Esophagus mucosa (tissue), 1 donor: Measurements from ENCODE around the gene GDPD3. TPM values are rescaled to one million over a fixed set of nuclear protein-coding genes. Genes with fewer than 3 reads are reported as not detected.

Source experiments
- ATAC-seq: fragments of 200-7000 bp; cut with Tn5 transposase; one replicate; pipeline ENCODE4 v1.9.1; 2020
- total RNA-seq: library from RNA; stranded (reverse); gene quantifications from one replicate; pipeline ENCODE4 v1.2.4, GENCODE V29; 2023
- donor health status: DM: yes; HTN: yes; CAD: no.

The GDPD3 gene
- total RNA-seq, 1 donor from 2014 or later, result 85.3 TPM

DNA sequence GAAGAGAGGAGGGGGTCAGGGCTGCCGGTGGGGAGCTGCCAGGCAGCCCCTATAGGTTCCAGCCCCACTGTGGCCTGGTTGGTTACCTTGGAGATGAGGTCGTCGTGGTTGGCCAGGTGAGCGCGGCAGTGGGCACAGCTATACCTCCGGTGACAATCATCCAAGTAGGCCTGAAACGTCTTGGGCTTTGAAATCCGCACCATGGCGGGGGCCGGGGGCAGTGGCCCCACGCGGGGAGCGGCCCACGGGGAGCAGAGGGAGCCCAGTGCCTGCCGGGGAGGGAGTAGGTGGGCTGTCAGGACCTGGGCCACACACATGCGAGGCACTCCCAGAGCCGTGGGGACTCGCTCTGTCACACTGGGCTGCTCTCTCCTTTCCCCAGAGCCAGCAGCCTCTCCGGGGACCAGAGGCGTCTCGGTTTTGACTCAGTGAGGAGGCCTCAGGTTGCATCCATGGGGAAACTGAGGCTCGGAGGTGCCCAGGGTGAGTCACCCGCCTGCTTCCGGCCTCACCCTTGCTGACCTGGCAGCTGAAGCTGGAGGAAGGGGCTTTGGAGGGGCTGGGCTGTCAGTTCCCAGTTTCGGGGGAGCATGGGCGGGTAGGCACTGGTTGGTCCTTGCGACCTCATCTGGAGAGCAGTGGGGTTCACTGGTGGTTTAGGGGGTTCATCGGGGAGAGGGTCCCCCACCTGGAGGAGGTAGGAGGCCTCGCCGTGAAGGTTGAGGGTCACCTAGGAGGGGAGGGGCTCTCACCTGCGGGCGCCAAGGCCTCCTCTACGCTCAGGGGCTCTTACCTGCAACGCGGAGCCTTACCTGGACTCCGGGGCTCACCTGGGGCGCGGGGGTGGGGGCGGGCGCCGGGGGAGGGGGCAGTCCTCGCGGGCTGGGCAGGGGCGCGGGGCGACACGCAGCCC is 17.9 kb downstream of the GDPD3 start:
- ATAC-seq, result no peak

DNA sequence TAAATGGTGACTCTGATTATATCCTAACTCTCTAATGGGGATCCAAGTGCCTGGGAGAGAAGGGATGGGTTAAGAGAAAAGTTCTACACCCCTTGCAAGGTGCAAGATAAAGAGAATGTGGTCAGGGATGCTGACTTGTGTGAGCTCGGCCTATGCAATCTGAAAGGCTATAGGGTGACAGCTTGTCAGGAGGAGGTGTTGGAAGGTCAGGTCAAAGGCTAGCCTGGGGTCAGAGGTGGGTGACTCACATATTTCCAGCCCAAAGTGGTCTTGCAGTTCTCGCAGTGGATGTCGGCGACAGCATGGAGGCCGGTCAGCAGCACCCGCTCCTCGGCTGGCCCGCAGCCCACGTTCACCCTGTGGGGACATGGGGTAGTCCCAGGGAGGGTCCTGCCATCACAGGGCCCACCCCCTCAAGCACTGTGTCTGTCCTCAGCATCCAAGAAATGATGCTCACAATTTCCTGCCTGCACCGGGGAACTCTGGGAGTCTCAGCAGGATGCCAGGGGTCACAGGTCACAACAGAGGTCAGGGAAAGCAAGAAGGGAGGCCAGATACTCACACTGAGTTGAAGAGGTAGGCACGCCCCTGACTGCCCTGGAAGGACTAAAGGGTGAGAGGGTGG is 18.7 kb downstream of the GDPD3 start:
- no peak for ATAC-seq

DNA sequence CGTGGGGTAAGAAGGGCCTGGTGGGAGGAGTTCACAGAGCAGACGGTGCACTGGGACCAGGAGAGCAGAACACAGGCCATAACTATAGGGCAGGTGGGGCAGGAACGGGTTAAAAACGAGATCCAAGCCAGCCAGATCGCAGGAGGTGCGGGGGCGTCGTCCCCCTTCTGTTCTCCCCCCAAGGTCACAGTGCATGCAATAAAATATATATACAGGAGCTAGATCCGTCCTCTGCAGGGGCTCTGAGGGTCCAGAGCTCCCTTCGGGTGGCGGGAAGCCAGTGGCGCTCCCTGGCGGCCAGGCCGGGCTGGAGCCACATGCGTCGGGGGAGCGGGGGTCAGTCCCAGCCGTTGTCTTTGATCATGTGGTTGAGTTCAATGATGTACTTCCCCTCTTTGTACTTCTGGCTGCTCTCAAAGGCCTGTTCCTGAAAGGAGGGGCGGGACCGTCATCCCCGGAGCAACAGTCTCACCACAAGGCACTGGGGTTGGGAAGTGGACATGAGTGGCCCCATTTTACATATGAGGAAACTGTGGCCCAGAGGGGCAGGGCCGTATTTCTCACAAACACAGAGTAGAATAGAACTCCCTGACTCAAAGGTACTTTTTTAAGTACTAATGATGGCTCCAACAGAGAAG is 20.8 kb downstream of the GDPD3 start:
- peak; percentile 22 for ATAC-seq

DNA sequence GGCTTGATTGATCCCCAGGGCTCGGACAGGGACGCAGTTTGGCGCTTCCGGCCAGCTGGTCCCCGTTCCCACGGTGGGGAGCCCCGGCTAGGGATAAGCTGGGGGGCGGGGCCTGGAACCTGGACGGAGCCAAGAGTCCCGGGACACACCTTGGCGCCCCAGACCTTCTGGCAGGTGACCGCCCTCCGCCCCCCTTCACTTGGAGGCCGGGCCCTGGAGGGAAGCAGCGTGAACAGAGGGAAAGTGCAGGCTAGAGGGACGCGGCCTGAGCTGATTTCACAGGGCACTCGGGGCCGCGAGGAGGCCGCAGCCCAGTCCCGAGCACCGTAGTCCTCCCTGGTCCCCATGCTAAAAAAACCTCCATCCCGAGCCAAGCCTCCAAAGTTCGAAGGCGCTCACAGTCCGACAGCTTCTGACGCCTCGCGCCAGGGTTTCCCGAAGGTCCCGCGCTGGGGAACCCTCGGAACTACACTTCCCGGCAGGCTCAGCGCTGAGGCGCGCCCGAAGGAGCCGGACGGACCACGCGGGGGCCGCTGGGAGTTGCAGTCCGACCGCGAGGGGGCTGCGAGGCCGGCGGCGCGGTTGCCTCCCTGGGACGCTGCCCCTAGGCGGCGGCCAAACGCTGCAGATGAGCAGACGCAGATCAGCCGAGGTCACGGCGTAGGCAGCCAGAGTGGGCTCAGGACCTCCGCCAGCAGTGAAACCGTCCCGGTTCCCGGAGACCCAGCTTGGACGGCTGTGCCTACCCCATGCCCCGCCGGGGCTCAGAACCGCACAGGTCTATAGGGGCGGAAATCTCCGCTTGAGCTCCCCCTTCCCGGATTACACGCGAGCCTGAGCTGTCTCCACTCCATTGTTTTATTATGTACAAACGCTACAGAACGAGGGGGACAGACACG is 21.6 kb downstream of the GDPD3 start, which contains the start of gene TBX6:
Gene TBX6, minus strand, starts transcription at position 451 of the 899 bp plus-strand sequence. CDS start 731 bp downstream, outside the sequence.
- peak; percentile 75 for ATAC-seq

DNA sequence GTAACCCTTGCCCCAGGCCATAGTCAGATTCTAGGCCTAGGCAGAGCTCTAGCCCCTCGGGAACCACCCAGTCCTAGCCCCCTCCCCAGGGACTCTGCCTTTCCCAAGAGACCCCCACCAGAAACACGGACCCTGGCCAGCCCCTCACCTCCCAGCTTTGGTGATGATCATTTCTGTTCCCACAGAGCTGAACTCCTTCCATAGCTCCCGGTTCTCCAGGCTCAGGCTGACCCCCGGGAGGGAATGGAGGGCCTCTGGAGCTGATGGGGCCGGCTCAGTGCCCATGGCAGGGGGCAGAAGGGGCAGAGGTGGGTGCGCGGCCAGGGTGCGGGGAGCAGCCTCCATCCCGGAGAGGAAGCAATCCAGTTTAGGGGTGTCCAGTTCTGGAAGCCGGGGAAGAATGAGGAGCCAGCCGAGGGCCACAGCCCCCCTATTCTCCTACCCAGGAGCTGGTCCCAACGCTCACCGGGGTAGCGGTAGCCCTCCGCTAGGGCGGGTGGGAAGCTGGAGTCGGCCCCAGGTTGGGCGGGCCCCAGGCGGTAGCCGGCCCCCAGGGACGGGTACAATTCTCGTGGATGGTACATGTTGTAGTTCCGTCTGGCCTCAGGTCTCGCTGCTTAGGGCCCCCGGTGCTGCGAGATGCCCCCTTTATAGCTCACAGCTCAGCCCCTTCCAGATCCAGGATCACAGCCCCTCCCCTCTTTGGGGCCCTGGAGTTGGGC is 22.6 kb downstream of the GDPD3 start:
- no peak for ATAC-seq

DNA sequence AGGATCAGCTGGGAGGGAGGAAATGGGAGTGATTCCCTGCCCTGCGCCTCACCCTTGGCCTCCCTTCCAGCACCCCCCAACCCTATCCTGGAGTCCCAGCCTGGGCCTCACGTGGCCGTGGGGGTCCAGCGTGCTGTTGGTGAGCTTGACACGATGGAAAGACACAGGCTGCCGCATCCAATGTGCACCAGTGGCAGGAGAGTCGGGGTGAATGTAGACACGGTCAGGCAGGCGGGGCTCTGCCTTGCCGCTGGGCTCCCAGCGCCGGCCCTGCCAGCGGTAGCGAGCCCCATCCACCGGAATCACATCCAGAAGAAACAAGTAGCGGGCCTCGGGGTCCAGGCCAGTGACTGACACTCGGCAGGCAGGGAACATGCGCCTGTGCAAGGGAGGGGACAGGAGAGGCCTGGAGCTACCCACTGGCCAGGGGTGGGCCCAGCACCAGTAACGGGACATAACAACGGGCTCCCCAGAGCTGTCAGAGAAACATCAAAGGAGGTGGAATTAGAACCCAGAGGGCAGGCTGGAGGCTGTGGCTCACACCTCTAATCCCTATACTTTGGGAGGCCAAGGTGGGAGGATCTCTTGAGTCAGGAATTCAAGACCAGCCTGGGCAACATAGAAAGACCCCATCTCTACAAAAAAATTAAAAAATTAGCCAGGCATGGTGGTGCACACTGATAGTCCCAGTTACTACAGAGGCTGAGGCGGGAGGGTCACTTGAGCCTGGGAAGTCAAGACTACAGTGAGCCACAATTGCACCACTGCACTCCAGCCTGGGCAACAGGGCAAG is 24.3 kb downstream of the GDPD3 start:
- no peak for ATAC-seq

DNA sequence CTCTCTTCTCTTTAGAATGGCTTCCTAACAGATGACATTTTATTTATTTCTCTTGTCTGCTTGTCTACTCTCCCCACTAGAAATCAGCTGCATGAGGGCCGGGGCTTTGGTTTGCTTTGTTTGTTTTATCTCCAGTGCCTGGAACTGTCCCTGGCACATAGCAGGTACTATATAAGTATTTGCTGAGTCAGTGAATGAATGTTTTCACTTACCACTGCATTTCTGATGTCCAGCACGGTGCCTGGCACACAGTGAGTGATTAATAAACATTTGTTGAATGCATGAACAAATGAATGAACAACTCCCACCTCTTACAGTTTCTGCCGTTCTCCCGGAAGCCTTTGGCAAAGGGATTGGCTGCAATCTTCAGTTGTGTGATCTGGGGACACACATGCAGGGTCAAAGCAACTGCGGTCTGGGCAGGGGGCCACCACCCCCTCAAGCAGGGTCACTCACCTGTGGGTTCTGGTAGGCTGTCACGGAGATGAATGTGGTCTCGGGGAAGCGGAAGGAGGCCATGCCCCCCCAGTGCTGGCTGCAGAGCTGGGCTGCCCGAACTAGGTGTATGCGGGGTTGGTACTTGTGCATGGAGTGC is 25.0 kb downstream of the GDPD3 start:
- ATAC-seq, result no peak

DNA sequence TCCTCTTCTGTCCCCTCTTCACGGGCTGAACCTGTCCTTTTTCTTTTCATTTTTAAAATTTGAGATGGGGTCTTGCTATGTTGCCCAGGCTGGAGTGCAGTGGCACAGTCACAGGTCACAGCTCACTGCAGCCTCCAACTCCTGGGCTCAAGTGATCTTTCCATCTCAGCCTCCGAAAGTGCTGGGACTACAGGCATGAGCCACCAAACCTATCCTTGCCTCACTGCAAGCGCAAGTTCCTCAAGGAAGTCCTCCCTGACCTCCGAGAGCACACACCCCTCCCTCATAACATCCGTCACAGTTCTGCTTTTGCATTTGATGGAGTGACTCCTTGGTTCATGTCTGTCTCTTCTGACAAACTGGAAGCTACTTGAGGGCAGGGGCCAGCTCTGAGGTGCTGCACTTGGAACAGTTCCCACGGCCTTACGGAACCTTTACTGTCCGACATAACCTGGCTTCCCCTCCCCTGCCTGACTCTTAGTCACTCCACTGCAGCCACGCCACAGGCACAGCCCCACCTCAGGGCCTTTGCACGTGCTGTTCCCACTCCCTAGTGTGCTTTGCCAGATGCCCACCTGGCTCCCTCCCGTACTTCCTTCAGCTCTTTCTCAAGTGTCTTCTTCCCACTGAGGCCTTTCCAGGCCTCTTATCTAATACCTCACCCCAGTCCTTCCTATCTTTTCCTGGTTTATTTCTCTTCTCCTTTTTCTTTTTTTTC is 26.0 kb downstream of the GDPD3 start:
- no peak for ATAC-seq

DNA sequence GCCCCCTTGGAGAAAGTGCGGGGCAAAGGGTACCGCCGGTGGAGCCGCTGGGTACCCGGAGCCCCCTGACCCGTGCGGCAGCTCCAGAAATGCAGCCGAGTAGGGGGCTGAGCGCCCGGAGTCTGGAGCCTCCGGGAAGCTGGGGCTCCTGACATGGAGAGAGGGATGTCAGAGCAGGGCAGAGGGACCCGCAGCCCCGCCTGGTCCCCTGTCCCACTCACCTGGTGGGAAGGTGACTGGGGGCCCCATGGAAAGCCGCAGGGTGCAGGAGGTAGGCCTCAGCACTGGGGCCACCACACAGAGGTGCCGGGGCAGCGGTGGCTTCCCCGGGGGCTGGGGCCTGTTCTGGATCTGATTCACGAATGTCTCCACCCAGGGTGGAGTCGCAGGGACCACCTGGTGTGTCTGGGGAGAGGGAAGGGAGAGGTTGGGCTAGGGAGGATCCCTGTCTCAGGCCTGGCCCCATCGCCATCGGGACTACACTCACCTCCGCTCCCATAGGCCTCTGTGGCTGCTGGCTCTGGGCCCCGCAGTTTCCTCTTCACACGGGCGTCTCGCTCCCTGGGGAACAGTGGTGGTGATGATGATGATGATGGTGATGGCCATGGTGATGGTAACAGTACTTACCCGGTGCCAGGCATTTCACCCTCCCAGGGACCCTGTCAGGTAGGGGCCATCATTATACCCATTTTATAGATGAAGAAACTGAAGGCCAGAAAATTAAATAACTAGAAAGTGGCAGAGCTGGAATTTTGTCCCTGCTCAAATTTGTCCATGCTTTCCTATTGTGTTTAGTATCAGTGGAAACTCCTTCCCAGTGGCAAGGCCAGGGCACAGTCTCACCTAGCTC is 26.8 kb downstream of the GDPD3 start:
- no peak for ATAC-seq

DNA sequence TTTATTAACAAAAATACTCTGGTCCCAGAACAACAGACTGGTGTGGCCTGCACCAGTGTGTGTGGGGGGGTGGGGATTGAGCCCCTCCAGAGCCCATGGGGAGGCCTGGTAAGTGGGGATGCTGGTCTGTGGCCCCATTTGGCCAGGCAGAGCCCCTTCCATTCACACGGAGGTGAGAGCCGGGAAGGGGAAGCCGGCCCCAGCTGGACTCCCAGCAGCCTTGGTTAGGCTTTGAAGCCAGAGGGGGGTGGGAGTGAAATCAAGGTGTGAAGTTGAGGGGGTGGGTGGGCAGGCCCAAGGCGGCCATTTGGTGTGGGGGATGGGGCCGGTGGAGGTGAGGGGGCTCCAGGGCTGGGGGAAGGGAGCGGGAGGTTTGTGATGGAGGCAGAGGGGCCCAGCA is 27.5 kb downstream of the GDPD3 start:
- ATAC-seq, result no peak

DNA sequence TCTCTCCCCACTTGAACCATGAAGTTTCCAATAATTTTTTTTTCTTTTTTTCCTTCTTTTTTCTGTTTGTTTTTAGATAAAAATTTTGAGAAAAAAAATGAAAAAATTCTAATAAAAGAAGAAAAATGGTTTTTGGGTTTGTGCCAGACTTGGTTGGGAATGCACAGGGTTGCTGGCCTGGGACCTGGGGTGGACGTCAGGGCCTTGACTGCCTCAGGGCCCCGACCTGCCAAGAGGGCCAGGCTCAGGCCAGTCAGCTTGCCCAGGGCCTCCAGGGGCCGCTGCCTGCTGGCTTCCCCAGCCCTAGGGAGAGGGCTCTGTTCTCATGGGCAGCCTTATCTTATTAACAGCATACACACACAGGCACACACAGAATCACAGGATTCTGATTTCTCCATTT is 28.1 kb downstream of the GDPD3 start:
- ATAC-seq, result no peak

DNA sequence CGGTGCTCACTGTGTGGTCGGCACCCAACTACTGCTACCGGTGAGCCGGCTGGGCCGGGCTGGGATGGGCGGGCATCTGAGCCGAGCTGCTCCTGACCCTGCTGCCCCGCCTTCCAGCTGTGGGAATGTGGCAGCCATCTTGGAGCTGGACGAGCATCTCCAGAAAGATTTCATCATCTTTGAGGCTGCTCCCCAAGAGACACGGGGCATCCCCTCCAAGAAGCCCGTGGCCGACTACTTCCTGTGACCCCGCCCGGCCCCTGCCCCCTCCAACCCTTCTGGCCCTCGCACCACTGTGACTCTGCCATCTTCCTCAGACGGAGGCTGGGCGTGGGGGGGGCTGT is 28.5 kb downstream of the GDPD3 start:
- no peak for ATAC-seq

DNA sequence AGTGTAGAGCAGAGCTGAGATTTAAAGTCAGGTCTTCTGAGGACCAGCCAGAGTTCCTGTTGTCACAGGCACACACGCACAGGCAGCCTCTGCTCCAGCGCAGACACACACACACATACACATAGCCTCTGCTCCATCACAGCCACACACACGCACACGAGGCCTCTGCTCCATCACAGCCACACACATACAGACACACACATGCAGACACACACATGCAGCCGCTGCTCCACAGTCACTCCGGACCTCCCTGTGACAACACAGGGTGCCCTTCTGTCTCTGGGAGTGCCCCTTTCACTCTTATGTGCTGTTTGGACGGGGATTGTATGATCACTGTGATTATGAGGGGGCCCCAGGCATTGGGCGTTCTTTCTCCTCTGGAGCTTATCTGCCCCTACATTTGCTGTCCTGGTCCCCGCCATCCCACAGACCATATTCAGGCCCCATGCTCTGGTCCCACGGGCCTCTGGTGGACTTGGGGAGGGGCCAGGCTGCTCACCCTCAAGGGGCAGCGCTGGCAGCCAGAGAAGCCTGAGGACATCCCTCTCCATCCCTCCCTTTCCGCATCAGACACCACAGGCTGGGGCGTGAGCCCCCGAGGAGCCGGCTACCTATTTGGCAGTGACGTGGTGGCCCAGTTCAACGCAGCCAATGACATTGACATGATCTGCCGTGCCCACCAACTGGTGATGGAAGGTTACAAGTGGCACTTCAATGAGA is 29.1 kb downstream of the GDPD3 start:
- no peak for ATAC-seq

DNA sequence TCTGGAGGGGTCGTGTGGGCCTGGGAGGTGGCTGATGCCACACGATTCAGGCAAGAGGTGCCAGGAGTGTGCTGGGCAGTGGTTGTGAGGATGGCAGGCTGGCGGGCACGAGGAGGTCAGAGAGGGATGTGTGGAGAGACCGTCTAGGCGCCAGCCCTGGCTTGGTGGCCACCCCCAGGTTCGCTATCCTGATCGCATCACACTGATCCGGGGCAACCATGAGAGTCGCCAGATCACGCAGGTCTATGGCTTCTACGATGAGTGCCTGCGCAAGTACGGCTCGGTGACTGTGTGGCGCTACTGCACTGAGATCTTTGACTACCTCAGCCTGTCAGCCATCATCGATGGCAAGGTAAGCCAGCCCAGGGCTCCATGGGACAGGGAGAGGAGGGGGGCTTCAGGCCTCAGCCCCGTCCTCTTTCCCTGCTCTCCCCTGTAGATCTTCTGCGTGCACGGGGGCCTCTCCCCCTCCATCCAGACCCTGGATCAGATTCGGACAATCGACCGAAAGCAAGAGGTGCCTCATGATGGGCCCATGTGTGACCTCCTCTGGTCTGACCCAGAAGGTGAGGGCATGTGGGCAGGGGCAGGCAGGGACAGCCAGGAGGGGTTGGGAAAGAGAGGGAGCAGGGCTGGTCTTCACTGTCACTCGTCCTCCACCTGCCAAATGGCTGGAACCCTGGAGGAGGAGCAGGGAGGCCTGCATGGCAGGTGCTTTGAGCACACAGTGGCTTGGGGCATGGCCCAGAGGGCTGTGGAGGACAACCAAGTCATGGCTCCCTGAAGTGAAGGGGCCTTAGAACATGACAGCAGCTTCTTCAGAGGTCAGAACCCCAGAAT is 29.9 kb downstream of the GDPD3 start:
- no peak for ATAC-seq

DNA sequence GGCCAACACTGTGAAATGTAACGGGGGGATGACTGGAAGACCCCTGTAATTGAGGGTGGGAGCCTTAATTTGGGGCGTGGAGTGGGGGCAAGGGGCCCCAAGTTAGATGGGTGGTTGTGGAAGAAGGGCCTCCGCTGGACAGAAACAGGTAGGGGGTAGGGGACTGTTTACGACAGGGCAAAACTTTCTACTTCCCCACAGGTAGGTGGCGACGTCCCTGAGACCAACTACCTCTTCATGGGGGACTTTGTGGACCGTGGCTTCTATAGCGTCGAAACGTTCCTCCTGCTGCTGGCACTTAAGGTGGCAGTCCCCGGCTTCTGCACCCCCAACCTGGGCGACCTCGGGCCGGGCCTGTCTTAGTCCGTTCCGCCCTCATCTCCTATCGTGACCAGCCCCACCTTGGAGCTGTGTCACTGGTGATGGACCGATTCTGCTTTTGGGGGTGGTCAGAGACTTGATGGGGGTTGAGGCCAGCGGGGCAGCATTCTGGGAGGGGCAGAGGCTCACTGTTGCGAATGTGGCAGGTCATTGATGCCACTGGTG is 30.7 kb downstream of the GDPD3 start:
- ATAC-seq, result no peak

DNA sequence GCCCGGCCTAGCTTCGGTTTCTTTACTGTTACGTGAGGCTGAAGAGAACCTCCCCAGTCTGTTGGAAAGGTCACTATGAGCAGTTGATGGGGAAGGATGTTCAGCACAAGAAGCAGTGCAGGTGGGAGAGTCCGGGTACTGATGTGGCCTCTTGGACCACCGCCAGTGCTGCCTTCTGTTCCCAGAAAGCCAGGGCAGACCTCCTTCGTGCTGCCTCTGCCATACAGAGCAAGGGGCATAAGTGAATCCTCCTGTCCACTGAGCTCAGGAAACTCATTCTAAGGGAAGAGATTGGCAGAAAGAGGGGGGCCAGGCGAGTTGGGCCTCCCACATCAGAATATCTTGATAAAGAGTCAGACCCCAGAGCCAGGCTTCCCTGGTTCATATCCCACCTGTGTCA is 33.9 kb downstream of the GDPD3 start:
- no peak for ATAC-seq

DNA sequence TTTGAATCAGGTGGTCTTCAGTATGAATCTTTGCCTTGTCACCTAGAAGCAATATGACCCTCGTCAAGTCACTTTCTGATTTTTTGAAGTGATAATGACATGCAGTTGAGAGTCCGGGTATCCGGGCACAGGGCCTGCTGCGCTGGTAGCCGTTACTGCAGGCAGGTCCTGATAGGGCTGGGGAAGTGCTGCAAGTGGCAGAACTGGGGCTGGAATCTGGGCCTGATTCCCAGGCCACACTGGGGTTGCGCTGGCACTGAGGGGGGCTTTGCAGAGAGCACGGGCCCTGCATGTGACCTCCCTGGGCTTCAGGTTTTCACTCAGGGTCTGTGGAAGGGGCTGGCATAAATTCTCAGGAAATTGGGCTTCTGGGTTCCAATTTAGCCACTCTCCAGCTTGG is 34.6 kb downstream of the GDPD3 start:
- ATAC-seq, result no peak
